OCI-LY1 (cell line): ENCODE data around the gene PXT1.

ENCODE experiments used
- EZH2 ChIP-seq: fragments of 200-600 bp; sonication (generic), shearing (Covaris generic); IDR thresholded peaks from 2 replicates; pipeline ENCODE4 v1.8.0; 2017; ENCODE audit warnings: borderline replicate concordance, mixed run types, mild to moderate bottlenecking, antibody characterized with exemption, low read length, moderate library complexity, mixed read lengths
- TF ChIP-seq, protein P1 (sequence below): fragments of 200-600 bp; sonication (generic), shearing (Covaris generic); IDR thresholded peaks from 2 replicates; pipeline ENCODE4 v1.5.1; 2017; ENCODE audit warnings: mild to moderate bottlenecking, antibody characterized with exemption, low read length, moderate library complexity, mixed read lengths

DNA sequence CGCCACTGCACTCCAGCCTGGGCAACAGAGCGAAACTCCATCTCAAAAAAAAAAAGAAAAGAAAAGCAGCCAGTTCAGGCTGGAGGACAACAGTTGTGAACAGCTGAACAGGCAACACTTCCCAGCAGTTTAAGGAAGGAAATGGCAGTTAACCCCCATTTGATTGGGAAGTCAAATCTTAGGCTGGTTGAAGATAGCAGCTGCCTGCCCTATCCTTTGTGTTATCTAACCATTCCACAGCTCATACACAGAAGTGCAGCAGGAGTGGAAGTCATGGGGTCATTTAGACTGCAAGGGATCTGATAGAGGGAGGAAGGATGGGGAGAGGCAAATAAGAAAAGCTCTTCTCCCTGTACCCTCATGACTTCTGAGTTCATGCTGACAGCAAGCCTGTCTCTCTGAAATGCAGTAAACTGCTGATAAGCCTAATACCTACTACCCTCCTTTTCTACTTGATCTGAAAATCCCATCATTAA, 35.4 kb upstream of the PXT1 start:
- TF ChIP-seq EZH2, result no peak
- TF ChIP-seq, protein P1, sequence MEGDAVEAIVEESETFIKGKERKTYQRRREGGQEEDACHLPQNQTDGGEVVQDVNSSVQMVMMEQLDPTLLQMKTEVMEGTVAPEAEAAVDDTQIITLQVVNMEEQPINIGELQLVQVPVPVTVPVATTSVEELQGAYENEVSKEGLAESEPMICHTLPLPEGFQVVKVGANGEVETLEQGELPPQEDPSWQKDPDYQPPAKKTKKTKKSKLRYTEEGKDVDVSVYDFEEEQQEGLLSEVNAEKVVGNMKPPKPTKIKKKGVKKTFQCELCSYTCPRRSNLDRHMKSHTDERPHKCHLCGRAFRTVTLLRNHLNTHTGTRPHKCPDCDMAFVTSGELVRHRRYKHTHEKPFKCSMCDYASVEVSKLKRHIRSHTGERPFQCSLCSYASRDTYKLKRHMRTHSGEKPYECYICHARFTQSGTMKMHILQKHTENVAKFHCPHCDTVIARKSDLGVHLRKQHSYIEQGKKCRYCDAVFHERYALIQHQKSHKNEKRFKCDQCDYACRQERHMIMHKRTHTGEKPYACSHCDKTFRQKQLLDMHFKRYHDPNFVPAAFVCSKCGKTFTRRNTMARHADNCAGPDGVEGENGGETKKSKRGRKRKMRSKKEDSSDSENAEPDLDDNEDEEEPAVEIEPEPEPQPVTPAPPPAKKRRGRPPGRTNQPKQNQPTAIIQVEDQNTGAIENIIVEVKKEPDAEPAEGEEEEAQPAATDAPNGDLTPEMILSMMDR, result no peak
